ENCODE results near the gene MFSD6.
"Not testable (repeated sequence)": the region's sequence is repeated elsewhere in the genome, so short reads cannot be mapped to it uniquely, and the experiment has no call there.

GRCh38 chr2:190430866-190431265 lies 22.7 kb downstream of the MFSD6 start:
- not testable (repeated sequence) for TF ChIP-seq POLR2A (IDR thresholded peaks at IDR 0.05); CTCF (IDR thresholded peaks at IDR 0.05 in 8 of 11, conservative IDR thresholded peaks at IDR 0.05 in 3 of 11); POLR2AphosphoS5 (IDR thresholded peaks at IDR 0.05)
